ENCODE data around the gene MTA1. TPM values are rescaled to one million over a fixed set of nuclear protein-coding genes. Genes with fewer than 3 reads are reported as not detected.

Gene MTA1
- total RNA-seq, 6 donors from 2014 or later = 64.8 to 315 (median 94.9) TPM

- WGBS, 2 donors = 89 to 97% methylated on average over 4 to 20 of the region's 27 CpGs
- Histone ChIP-seq H3K36me3 (peaks cover 0 to 7% (median 2%) of the 10 kb centered on the region in 4 donors), H3K9me3 (no peaks in the 10 kb centered on the region), H3K4me3 (no peak overlapping the region), H3K4me1 (no peaks in the 10 kb centered on the region), H3K27me3 (no peaks in the 10 kb centered on the region), H3K27ac (no peak overlapping the region)
- DNase-seq = peak; percentile 15 to 77
- no peak for ATAC-seq (ENCODE audit: low FRiP score in 2 of 2)
- TF ChIP-seq EP300 (IDR thresholded peaks at IDR 0.05) (no peak), POLR2AphosphoS5 (IDR thresholded peaks at IDR 0.05) (no peak), POLR2A (IDR thresholded peaks at IDR 0.05) (no peak)
- TF ChIP-seq, protein P1, sequence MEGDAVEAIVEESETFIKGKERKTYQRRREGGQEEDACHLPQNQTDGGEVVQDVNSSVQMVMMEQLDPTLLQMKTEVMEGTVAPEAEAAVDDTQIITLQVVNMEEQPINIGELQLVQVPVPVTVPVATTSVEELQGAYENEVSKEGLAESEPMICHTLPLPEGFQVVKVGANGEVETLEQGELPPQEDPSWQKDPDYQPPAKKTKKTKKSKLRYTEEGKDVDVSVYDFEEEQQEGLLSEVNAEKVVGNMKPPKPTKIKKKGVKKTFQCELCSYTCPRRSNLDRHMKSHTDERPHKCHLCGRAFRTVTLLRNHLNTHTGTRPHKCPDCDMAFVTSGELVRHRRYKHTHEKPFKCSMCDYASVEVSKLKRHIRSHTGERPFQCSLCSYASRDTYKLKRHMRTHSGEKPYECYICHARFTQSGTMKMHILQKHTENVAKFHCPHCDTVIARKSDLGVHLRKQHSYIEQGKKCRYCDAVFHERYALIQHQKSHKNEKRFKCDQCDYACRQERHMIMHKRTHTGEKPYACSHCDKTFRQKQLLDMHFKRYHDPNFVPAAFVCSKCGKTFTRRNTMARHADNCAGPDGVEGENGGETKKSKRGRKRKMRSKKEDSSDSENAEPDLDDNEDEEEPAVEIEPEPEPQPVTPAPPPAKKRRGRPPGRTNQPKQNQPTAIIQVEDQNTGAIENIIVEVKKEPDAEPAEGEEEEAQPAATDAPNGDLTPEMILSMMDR (IDR thresholded peaks at IDR 0.05) = no peak
Measured at GRCh38 chr14:105499256-105500035, 79.8 kb downstream of the MTA1 start.

GRCh38 chr14:105500036-105500725, 80.6 kb downstream of the MTA1 start:
- no peaks in the 10 kb centered on the region for H3K4me1 ChIP-seq
- peaks cover 0 to 7% (median 2%) of the 10 kb centered on the region in 4 donors for H3K36me3 ChIP-seq
- H3K27me3 ChIP-seq = no peaks in the 10 kb centered on the region
- TF ChIP-seq POLR2A (IDR thresholded peaks at IDR 0.05) (no peak), POLR2AphosphoS5 (IDR thresholded peaks at IDR 0.05) (no peak), EP300 (IDR thresholded peaks at IDR 0.05) (no peak)
- TF ChIP-seq, protein P1 (IDR thresholded peaks at IDR 0.05) = no peak
- DNase-seq = peak; percentile 6 to 75
- no peak for ATAC-seq (ENCODE audit: low FRiP score in 2 of 2)
- 85 to 88% methylated on average over 18 to 21 of the region's 21 CpGs for WGBS, 2 donors
- no peak overlapping the region for H3K27ac ChIP-seq
- H3K4me3 ChIP-seq = no peak overlapping the region
- no peaks in the 10 kb centered on the region for H3K9me3 ChIP-seq

GRCh38 chr14:105500726-105501101, 81.1 kb downstream of the MTA1 start:
- WGBS, 2 donors = 64 to 75% methylated on average over 7 to 10 of the region's 10 CpGs
- Histone ChIP-seq H3K4me3 (no peak overlapping the region), H3K36me3 (peaks cover 0 to 7% (median 2%) of the 10 kb centered on the region in 4 donors), H3K9me3 (no peaks in the 10 kb centered on the region), H3K4me1 (no peaks in the 10 kb centered on the region), H3K27me3 (no peaks in the 10 kb centered on the region), H3K27ac (no peak overlapping the region)
- ATAC-seq (ENCODE audit: low FRiP score in 2 of 2) = no peak
- peak; percentile 3 to 48 for DNase-seq
- TF ChIP-seq POLR2A (IDR thresholded peaks at IDR 0.05) = no peak
- TF ChIP-seq, protein P1 (IDR thresholded peaks at IDR 0.05) = no peak
- no peak for TF ChIP-seq EP300 (IDR thresholded peaks at IDR 0.05)
- no peak for TF ChIP-seq POLR2AphosphoS5 (IDR thresholded peaks at IDR 0.05)

GRCh38 chr14:105501504-105502291, 82.1 kb downstream of the MTA1 start:
- Histone ChIP-seq H3K4me3 (no peak overlapping the region), H3K27ac (no peak overlapping the region), H3K4me1 (no peaks in the 10 kb centered on the region), H3K9me3 (no peaks in the 10 kb centered on the region), H3K27me3 (no peaks in the 10 kb centered on the region), H3K36me3 (peaks cover 0 to 7% (median 2%) of the 10 kb centered on the region in 4 donors)
- no peak for TF ChIP-seq POLR2A (IDR thresholded peaks at IDR 0.05)
- no peak for TF ChIP-seq POLR2AphosphoS5 (IDR thresholded peaks at IDR 0.05)
- no peak for TF ChIP-seq EP300 (IDR thresholded peaks at IDR 0.05)
- TF ChIP-seq, protein P1 (IDR thresholded peaks at IDR 0.05) = no peak
- DNase-seq = peak in 1 of 2 donors; percentile 19
- no peak for ATAC-seq (ENCODE audit: low FRiP score in 2 of 2)
- WGBS, 2 donors = 87 to 89% methylated on average over 13 of the region's 13 CpGs

Data from upper lobe of left lung (tissue), 6 donors.